RPMI7951 (cell line): Measurements from ENCODE around the gene SLC7A5. TPM values are rescaled to one million over a fixed set of nuclear protein-coding genes. Genes with fewer than 3 reads are reported as not detected.
A peak's percentile ranks its signal among the peaks of the same experiment; 100 is the strongest.
"Not testable (repeated sequence)": the region's sequence is repeated elsewhere in the genome, so short reads cannot be mapped to it uniquely, and the experiment has no call there.

Experiments used
- DNase-seq: peaks from one replicate; pipeline ENCODE4 v3.0.0-alpha.2; 2012; ENCODE audit warnings: low read depth
- total RNA-seq: library from RNA; depleted of rRNA; stranded (reverse); fragments of >200 nt; shearing (Covaris generic); gene quantifications from 2 replicates; pipeline ENCODE4 v1.2.3, GENCODE V29; 2014; rRNA removed

The SLC7A5 gene
- total RNA-seq: 27.3 and 31.8 TPM in 2 replicates

DNA sequence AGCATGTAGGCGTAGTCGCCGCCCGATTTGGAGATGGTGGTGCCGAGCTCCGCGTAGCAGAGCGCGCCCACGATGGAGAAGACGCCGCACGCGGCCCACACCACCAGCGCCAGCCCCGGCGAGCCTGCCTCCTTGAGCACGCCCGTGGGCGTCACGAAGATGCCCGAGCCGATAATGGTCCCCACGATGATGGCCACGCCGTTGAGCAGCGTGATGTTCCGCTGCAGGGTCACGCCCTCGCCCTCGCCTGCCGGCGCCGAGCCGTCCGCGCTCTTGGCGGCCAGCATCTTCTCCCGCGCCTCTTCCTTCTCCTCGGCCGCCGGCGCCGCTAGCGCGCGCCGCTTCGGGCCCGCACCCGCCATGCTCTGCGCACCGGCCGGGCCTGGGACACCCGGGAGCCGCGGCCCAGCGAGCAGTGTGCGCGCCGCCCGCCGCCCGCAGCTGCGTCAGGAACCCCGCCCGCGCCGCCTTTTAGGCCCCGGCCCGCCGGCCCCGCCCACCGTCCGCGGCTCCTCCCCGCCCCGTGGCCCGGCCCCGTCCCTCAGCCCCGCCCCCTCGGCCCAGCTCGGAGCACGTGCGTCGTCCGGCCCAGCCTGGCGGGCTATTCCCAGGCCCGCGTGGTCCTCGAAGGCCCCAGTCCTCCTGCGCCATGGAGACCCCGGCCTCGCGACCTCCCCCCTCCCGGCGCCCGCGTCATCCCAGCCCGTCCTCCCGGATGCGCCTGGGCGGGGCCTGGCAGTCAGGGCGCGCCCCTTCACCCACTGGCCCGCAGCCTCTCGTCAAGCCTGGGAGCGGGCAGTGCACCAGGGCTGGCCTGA, at the start of gene SLC7A5:
Gene SLC7A5 (minus strand): TSS at position 447 of the 818 bp plus-strand sequence. CDS start 85 bp downstream, at position 362.
- peak; percentile 73 for DNase-seq

- peak; percentile 64 for DNase-seq
These were observed 49.0 kb upstream of the SLC7A5 start for GRCh38 chr16:87918338-87918737.

- DNase-seq: no peak
These were observed 48.2 kb upstream of the SLC7A5 start for GRCh38 chr16:87917503-87917902.

GRCh38 chr16:87914812-87915211, 45.5 kb upstream of the SLC7A5 start:
- DNase-seq: no peak

DNA sequence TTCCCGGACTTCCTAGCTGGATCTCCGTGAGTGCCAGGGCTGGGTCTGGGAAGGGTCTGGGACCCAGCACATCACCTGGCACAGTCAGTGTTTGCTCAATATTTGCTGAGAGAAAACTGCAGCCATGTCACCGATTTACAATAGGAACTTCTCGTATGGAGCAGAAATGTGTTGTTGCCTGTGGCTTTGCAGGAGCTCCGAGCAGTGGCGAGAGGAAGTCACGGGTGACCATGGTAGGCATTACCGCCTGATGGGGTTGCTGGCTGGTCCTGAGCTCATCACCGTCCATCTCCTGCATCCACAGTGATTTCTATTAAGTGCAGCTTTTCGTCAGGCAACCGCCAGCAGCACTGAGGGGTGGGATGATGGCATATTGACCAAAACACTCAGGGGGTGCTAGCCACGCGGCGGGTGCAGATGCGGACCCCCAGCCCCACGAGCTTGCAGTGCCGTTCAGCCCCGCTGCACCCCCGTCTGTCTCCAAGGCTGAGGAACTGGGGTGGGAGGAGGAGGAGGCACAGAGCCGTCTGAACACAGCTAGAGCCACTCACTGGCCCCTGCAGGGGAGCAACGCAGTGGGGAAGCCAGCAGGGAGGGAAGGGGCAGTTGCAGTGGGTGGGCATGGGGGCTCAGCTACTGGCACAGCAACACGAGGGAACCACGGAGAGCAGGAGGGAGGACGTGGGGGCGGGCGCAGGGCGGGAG, 44.9 kb upstream of the SLC7A5 start:
- not testable (repeated sequence) for DNase-seq

GRCh38 chr16:87912691-87913090, 43.4 kb upstream of the SLC7A5 start:
- not testable (repeated sequence) for DNase-seq

GRCh38 chr16:87911106-87911763, 41.9 kb upstream of the SLC7A5 start:
- DNase-seq: peak; percentile 44

DNA sequence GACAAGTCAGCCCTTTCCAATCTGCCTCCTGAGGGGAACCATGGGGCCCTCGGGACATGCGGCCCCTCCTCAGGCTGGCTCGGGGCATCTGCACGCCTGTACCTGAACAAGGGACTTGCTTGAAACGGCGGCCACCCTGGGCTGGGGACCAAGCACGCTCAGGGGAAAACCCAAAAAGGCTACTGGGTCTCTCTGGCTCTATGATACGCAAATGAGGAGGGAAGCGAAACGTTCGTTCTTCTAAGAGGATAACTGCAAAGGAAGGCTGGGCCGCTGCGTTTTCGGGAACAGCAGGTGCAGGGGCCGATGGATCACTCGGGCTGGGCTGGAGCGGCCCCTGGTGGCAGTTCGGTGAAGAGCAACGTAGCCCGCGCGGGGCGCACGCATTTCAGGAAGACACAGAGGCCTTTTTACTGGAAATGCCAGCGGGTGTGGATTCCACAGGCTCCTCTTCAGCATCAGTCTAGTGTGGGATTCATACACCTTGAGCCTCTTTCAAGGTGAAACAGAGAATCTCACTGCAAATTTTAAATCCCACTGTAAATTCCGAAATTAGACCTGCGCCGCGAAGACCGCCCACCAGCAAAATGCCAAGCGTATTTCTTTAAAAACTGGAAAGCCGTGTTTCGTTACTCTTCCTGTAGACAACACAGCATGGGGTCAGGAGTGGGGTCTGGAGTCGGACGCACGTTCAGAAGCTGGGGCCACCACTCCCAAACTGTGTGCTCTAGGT, 40.1 kb upstream of the SLC7A5 start:
- DNase-seq: peak; percentile 57

DNA sequence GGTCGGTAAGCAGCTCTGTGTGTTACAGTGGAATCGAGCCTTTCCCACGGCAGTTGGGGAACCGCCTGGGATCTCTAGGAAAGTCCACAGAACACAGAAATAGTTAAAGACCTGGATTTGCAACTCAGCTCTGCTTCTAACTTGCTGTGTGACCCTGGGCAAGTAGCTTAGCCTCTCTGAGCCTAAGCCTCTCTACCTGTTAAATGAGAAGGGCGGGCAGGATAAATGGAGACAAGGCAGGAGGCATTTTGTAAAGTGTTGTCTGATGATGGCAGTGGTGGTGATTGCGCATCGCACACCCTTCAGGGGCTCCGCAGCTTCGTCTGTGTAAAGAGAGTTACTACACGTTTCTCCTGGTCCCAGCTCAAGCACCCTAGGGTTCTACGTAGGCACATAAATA, 38.8 kb upstream of the SLC7A5 start:
- not testable (repeated sequence) for DNase-seq

DNA sequence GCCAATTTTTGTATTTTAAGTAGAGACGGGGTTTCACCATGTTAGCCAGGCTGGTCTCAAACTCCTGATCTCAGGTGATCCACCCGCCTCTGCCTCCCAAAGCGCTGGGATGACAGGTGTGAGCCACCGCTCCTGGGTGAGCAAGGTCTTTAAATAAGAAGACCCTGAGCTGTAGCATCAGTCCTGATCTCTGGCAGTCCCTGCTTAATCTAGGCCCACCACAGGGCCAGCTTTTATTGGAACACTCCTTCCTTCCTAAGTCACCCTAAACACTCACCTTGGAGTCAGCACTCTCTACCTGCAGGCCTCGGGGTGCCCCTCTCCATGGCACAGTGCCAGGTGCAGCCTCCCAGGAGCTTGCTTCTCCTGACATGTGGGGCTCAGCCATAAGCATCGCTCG, 36.2 kb upstream of the SLC7A5 start:
- DNase-seq: not testable (repeated sequence)

DNA sequence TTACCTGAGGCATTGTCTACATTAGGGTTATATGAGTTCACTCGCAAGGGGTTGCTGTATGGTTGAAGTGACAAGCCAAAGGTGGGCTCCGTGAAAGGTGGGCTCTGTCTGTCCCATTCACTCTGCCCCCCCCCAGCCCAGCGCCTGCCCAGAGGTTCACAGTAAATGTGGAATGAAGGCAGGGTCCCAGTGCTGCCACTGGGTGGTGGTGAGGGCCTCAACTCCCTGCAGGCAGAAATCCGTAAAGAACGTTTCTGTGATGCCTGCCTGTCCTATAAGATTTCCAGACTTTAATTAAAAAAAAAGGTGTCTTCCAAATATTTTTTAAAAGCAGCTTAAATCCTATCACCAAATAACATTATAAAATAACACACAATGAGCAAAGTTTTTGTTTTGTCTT, 35.7 kb upstream of the SLC7A5 start:
- DNase-seq: not testable (repeated sequence)

DNA sequence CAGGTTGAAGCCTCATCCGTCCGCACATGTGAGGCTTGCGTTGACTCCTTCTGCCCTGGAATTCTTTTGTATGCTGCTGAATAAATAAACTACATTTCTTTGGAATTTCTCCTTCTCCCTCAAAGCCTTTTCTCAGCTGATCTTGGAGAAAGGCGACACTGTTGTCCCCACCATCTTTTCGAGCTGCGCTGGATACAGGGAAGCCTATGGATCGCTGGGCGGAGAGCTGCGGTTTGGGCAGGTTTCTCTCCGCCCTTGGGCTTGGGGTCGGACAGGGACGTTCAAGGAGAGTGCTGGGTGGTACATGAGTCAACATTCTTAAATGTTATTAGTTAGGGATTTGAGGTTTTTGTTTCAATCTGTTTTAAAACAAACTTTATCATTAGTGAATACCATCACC, 31.2 kb upstream of the SLC7A5 start:
- not testable (repeated sequence) for DNase-seq

- no peak for DNase-seq
These were observed 28.5 kb upstream of the SLC7A5 start for GRCh38 chr16:87897521-87898505.

GRCh38 chr16:87896924-87897520, 27.7 kb upstream of the SLC7A5 start:
- DNase-seq: not testable (repeated sequence)

GRCh38 chr16:87896176-87896890, 27.0 kb upstream of the SLC7A5 start:
- peak; percentile 83 for DNase-seq

DNA sequence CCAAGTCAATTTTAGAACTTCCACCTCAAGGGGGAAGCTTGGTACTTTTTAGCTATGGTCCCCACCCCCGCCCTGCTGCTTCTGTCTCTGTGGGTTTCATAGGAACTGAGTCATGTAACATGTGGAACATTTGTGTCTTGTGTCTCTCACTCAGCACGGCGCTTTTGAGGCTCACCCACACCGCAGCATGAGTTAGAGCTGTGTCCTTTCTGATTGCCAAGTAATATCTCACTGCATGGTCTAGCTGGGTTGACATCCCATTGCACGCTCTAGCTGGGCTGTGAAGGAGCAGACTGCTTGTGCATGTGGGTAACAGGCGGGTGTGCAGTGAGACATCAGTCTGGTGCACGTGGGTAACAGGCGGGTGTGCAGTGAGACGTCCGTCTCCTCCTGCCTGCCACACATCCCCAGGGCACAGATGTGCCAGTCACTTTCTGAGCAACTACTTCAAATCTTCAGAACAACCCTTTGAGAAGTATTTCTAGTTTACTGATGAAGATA, 26.4 kb upstream of the SLC7A5 start:
- peak; percentile 95 for DNase-seq

- peak; percentile 65 for DNase-seq
These were observed 24.7 kb upstream of the SLC7A5 start for GRCh38 chr16:87894005-87894404.

DNA sequence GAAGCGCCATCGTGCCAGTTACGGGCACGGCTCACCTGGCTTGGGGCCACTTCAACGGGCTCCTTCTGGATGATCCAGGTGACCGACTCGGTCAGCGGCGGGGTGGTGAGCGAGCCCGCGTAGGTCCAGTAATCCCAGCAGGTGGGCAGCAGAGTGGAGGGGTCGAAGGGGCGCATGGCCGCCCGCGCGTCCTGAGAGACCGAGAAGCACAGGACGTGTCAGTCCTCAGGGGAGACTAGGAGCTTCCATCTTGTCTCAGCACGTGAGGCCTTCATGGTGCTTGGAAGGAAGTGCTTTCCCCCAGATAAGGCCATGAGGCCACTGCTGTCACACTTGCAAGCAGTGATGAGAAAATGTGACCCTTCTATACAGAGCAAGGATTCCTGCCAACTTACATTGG, 22.5 kb upstream of the SLC7A5 start:
- no peak for DNase-seq

GRCh38 chr16:87889762-87890161, 20.5 kb upstream of the SLC7A5 start:
- not testable (repeated sequence) for DNase-seq
